SU-DHL-6 (cell line): Measurements from ENCODE around the gene STX12.

ENCODE experiments used
- CTCF ChIP-seq: fragments of 200-600 bp; sonication (generic); IDR thresholded peaks from one replicate; pipeline ENCODE4 v1.5.1; 2017; ENCODE audit warnings: antibody characterized with exemption, mild to moderate bottlenecking, low read length, moderate library complexity; ENCODE audit not compliant: insufficient read depth, poor library complexity, severe bottlenecking
- EZH2phosphoT487 ChIP-seq: fragments of 200-600 bp; sonication (generic), shearing (Covaris generic); conservative IDR thresholded peaks from 2 replicates; pipeline ENCODE4 v1.6.1; 2018; ENCODE audit warnings: mild to moderate bottlenecking, antibody characterized with exemption, low read length, moderate library complexity, mixed read lengths

- TF ChIP-seq CTCF (no peak), EZH2phosphoT487 (no peak)
These were observed 45.9 kb upstream of the STX12 start for GRCh38 chr1:27727126-27727525.
